Measurements from ENCODE around the gene BRINP2.

- TF ChIP-seq ZNF768 (CRISPR knock-in tag; IDR thresholded peaks at IDR 0.05), result no peak
- TF ChIP-seq HNRNPH1 (optimal IDR thresholded peaks at IDR 0.05; ENCODE audit: low read depth, low read length), result no peak
- TF ChIP-seq RBM22 (optimal IDR thresholded peaks at IDR 0.05; ENCODE audit: low read length), result no peak
- TF ChIP-seq CTCF (CRISPR knock-in tag; IDR thresholded peaks at IDR 0.05), result no peak
- no peak for TF ChIP-seq ZSCAN9 (CRISPR knock-in tag; IDR thresholded peaks at IDR 0.05; ENCODE audit: borderline replicate concordance)
- no peak for TF ChIP-seq AKAP8 (CRISPR knock-in tag; IDR thresholded peaks at IDR 0.05)
- TF ChIP-seq POLR2A (IDR thresholded peaks at IDR 0.05; ENCODE audit: insufficient read depth in 1 of 2, low read depth in 2 of 2, low read length in 2 of 2), result no peak
- no peak for TF ChIP-seq POLR2AphosphoS5 (IDR thresholded peaks at IDR 0.05; ENCODE audit: low read depth, low read length)
Measured at GRCh38 chr1:177229781-177230180, 59.0 kb downstream of the BRINP2 start.
